ENCODE results near the gene ENTHD1.

- TF ChIP-seq, protein P1, sequence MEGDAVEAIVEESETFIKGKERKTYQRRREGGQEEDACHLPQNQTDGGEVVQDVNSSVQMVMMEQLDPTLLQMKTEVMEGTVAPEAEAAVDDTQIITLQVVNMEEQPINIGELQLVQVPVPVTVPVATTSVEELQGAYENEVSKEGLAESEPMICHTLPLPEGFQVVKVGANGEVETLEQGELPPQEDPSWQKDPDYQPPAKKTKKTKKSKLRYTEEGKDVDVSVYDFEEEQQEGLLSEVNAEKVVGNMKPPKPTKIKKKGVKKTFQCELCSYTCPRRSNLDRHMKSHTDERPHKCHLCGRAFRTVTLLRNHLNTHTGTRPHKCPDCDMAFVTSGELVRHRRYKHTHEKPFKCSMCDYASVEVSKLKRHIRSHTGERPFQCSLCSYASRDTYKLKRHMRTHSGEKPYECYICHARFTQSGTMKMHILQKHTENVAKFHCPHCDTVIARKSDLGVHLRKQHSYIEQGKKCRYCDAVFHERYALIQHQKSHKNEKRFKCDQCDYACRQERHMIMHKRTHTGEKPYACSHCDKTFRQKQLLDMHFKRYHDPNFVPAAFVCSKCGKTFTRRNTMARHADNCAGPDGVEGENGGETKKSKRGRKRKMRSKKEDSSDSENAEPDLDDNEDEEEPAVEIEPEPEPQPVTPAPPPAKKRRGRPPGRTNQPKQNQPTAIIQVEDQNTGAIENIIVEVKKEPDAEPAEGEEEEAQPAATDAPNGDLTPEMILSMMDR (IDR thresholded peaks at IDR 0.05) = no peak
- TF ChIP-seq POLR2AphosphoS5 (IDR thresholded peaks at IDR 0.05) (no peak), POLR2A (IDR thresholded peaks at IDR 0.05; ENCODE audit: low read depth) (no peak)
These were observed 14.6 kb upstream of the ENTHD1 start for GRCh38 chr22:39908136-39908535.

All from esophagus muscularis mucosa (tissue), 3 donors.